HepG2 (cell line): ENCODE measurements around the gene HDGF. TPM values are rescaled to one million over a fixed set of nuclear protein-coding genes. Genes with fewer than 3 reads are reported as not detected.
A peak's percentile ranks its signal among the peaks of the same experiment; 100 is the strongest.

ENCODE experiments used
- ATF1 ChIP-seq: IDR thresholded peaks from 2 replicates; pipeline ENCODE4 v1.6.1; 2016; ENCODE audit warnings: mild to moderate bottlenecking, control low read depth
- CEBPB ChIP-seq: IDR thresholded peaks from 2 replicates; pipeline ENCODE4 v1.6.1; 2011; ENCODE audit warnings: low read depth, low read length, improper control_type of control experiment, borderline replicate concordance
- CREM ChIP-seq, 2 experiments: sonication (generic) in 1 of 2; formaldehyde crosslinking in 1 of 2; IDR thresholded peaks; 2 replicates each; pipeline versions ENCODE4 v1.4.0 to v1.6.1; 2016 to 2020; ENCODE audit warnings: antibody characterized with exemption in 1 of 2, mild to moderate bottlenecking in 1 of 2, missing genetic modification reagents in 1 of 2
- ELF1 ChIP-seq: sonication (generic); formaldehyde crosslinking; IDR thresholded peaks from 2 replicates; pipeline ENCODE4 v1.4.0; 2020; ENCODE audit warnings: missing genetic modification reagents
- ESRRA ChIP-seq: sonication (generic); formaldehyde crosslinking; IDR thresholded peaks from 2 replicates; pipeline ENCODE4 v1.5.1; 2020; ENCODE audit warnings: mild to moderate bottlenecking, low read depth, missing genetic modification reagents
- FOXJ3 ChIP-seq: sonication (generic); formaldehyde crosslinking; IDR thresholded peaks from 2 replicates; pipeline ENCODE4 v1.4.0; 2020; ENCODE audit warnings: missing genetic modification reagents, mild to moderate bottlenecking, borderline replicate concordance
- MED1 ChIP-seq: sonication (generic); formaldehyde crosslinking; IDR thresholded peaks from 2 replicates; pipeline ENCODE4 v1.4.0; 2020; ENCODE audit warnings: missing genetic modification reagents
- NCOR1 ChIP-seq: fragments of 200-600 bp; sonication (generic); IDR thresholded peaks from 2 replicates; pipeline ENCODE4 v1.7.0; 2017; ENCODE audit warnings: antibody characterized with exemption, low read length, borderline replicate concordance
- PPARG ChIP-seq: conservative IDR thresholded peaks from 2 replicates; pipeline ENCODE4 v1.6.1; 2016; ENCODE audit warnings: missing biosample characterization, missing genetic modification reagents
- RCOR2 ChIP-seq: IDR thresholded peaks from 2 replicates; pipeline ENCODE4 v1.6.1; 2016; ENCODE audit warnings: missing biosample characterization, missing genetic modification reagents
- RFX1 ChIP-seq: fragments of 450-650 bp; IDR thresholded peaks from 2 replicates; pipeline ENCODE4 v1.6.1; 2017
- SUZ12 ChIP-seq: fragments of 150-350 bp; IDR thresholded peaks from 2 replicates; pipeline ENCODE4 v1.6.1; 2014; ENCODE audit warnings: low read depth, low read length
- ZBTB38 ChIP-seq: sonication (generic); formaldehyde crosslinking; IDR thresholded peaks from 2 replicates; pipeline ENCODE4 v1.5.1; 2020; ENCODE audit warnings: mild to moderate bottlenecking, missing genetic modification reagents
- ZNF230 ChIP-seq: sonication (generic); formaldehyde crosslinking; IDR thresholded peaks from 2 replicates; pipeline ENCODE4 v1.4.0; 2020; ENCODE audit warnings: mild to moderate bottlenecking, missing genetic modification reagents
- polyA plus RNA-seq, 8 experiments: library from polyadenylated mRNA; depleted of rRNA in 3 of 8; stranded (reverse) in 7 of 8; unstranded in 1 of 8; fragments of >200 nt; fragmentation: Illumina TruSeq in 4 of 8; extraction: Trizol in 4 of 8; gene quantifications; 2 replicates each; pipeline versions ENCODE4 v1.2.1 to v1.2.3, GENCODE V29; 2011 to 2016; ENCODE audit warnings: low read depth in 4 of 8, missing spikeins in 1 of 8, mixed read lengths in 1 of 8; ENCODE audit not compliant: insufficient read depth in 1 of 8
- total RNA-seq, 5 experiments: library from RNA; depleted of rRNA; stranded (reverse); fragments of >200 nt; fragmentation: Illumina TruSeq; extraction: Trizol; gene quantifications; 2 replicates each; pipeline ENCODE4 v1.2.3, GENCODE V29; 2016; ENCODE audit warnings: low read depth in 1 of 5
- TF ChIP-seq, protein P1 (sequence below): sonication (generic); formaldehyde crosslinking; IDR thresholded peaks from 2 replicates; pipeline ENCODE4 v1.5.1; 2020; ENCODE audit warnings: mild to moderate bottlenecking, missing genetic modification reagents, borderline replicate concordance
- TF ChIP-seq, protein P2 (sequence below): sonication (generic); formaldehyde crosslinking; IDR thresholded peaks from 2 replicates; pipeline ENCODE4 v1.8.0; 2023; ENCODE audit warnings: mild to moderate bottlenecking, missing genetic modification reagents
- TF ChIP-seq, protein P3 (sequence below): sonication (generic); formaldehyde crosslinking; IDR thresholded peaks from 2 replicates; pipeline ENCODE4 v1.4.0; 2020; ENCODE audit warnings: low read depth, missing genetic modification reagents
- TF ChIP-seq, protein P4 (sequence below): sonication (generic); formaldehyde crosslinking; IDR thresholded peaks from 2 replicates; pipeline ENCODE4 v1.5.0; 2020; ENCODE audit warnings: missing genetic modification reagents

Gene HDGF
- total and polyA plus RNA-seq, 2 of the 13 experiments (the other 11 are each of a cell fraction or from before 2014, with no cell fraction given), result 156 to 196 TPM

DNA sequence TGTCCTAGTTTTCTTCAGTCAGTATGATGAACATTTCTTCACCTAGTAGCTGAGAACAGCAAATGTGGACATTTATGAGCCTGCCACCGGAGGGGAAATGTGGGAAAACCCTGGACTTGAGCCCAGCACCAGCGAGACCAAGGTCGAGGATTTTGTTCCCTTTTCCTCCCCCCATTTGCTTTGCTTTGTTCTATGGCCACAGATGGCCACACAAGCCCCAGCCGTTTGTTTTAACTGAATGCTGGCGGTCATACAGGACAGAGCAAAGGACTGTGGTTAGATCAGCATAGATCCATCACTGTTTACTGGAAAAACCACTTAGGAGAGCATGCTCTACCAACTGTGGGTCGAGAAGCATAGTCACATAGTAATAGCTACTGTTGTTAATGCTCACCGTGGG is 44.3 kb upstream of the HDGF start (continued):
- TF ChIP-seq CEBPB (no peak), ZNF230 (CRISPR knock-in tag) (no peak; the same call in 1 of the 2 replicates), ATF1 (CRISPR knock-in tag) (no peak), ESRRA (CRISPR knock-in tag) (peak; percentile 77; the same call in 1 of the 2 replicates), ELF1 (0 out of 2 replicates have a peak, but pooled peaks have one; percentile 9), SUZ12 (no peak), ZBTB38 (CRISPR knock-in tag) (peak; percentile 17; the same call in 1 of the 2 replicates), RFX1 (no peak), FOXJ3 (CRISPR knock-in tag) (peak; percentile 46; the same call in 1 of the 2 replicates), MED1 (CRISPR knock-in tag) (peak; percentile 49; the same call in 1 of the 2 replicates), CREM (IDR thresholded peaks at IDR 0.05) (peak; percentile 57; the same call in 1 of the 2 replicates), CREM (CRISPR knock-in tag; IDR thresholded peaks at IDR 0.05) (no peak), NCOR1 (peak; percentile 34; the same call in 1 of the 2 replicates), PPARG (0 out of 2 replicates have a peak, but pooled peaks have one; percentile 32), RCOR2 (CRISPR knock-in tag) (0 out of 2 replicates have a peak, but pooled peaks have one; percentile 17)
- TF ChIP-seq, protein P1, sequence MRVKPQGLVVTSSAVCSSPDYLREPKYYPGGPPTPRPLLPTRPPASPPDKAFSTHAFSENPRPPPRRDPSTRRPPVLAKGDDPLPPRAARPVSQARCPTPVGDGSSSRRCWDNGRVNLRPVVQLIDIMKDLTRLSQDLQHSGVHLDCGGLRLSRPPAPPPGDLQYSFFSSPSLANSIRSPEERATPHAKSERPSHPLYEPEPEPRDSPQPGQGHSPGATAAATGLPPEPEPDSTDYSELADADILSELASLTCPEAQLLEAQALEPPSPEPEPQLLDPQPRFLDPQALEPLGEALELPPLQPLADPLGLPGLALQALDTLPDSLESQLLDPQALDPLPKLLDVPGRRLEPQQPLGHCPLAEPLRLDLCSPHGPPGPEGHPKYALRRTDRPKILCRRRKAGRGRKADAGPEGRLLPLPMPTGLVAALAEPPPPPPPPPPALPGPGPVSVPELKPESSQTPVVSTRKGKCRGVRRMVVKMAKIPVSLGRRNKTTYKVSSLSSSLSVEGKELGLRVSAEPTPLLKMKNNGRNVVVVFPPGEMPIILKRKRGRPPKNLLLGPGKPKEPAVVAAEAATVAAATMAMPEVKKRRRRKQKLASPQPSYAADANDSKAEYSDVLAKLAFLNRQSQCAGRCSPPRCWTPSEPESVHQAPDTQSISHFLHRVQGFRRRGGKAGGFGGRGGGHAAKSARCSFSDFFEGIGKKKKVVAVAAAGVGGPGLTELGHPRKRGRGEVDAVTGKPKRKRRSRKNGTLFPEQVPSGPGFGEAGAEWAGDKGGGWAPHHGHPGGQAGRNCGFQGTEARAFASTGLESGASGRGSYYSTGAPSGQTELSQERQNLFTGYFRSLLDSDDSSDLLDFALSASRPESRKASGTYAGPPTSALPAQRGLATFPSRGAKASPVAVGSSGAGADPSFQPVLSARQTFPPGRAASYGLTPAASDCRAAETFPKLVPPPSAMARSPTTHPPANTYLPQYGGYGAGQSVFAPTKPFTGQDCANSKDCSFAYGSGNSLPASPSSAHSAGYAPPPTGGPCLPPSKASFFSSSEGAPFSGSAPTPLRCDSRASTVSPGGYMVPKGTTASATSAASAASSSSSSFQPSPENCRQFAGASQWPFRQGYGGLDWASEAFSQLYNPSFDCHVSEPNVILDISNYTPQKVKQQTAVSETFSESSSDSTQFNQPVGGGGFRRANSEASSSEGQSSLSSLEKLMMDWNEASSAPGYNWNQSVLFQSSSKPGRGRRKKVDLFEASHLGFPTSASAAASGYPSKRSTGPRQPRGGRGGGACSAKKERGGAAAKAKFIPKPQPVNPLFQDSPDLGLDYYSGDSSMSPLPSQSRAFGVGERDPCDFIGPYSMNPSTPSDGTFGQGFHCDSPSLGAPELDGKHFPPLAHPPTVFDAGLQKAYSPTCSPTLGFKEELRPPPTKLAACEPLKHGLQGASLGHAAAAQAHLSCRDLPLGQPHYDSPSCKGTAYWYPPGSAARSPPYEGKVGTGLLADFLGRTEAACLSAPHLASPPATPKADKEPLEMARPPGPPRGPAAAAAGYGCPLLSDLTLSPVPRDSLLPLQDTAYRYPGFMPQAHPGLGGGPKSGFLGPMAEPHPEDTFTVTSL (CRISPR knock-in tag), result peak; percentile 52; the same call in 1 of the 2 replicates
- TF ChIP-seq, protein P2, sequence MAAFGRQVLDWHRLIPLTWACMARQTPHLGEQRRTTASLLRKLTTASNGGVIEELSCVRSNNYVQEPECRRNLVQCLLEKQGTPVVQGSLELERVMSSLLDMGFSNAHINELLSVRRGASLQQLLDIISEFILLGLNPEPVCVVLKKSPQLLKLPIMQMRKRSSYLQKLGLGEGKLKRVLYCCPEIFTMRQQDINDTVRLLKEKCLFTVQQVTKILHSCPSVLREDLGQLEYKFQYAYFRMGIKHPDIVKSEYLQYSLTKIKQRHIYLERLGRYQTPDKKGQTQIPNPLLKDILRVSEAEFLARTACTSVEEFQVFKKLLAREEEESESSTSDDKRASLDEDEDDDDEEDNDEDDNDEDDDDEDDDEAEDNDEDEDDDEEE (CRISPR knock-in tag), result 0 out of 2 replicates have a peak, but pooled peaks have one; percentile 27
- TF ChIP-seq, protein P3, sequence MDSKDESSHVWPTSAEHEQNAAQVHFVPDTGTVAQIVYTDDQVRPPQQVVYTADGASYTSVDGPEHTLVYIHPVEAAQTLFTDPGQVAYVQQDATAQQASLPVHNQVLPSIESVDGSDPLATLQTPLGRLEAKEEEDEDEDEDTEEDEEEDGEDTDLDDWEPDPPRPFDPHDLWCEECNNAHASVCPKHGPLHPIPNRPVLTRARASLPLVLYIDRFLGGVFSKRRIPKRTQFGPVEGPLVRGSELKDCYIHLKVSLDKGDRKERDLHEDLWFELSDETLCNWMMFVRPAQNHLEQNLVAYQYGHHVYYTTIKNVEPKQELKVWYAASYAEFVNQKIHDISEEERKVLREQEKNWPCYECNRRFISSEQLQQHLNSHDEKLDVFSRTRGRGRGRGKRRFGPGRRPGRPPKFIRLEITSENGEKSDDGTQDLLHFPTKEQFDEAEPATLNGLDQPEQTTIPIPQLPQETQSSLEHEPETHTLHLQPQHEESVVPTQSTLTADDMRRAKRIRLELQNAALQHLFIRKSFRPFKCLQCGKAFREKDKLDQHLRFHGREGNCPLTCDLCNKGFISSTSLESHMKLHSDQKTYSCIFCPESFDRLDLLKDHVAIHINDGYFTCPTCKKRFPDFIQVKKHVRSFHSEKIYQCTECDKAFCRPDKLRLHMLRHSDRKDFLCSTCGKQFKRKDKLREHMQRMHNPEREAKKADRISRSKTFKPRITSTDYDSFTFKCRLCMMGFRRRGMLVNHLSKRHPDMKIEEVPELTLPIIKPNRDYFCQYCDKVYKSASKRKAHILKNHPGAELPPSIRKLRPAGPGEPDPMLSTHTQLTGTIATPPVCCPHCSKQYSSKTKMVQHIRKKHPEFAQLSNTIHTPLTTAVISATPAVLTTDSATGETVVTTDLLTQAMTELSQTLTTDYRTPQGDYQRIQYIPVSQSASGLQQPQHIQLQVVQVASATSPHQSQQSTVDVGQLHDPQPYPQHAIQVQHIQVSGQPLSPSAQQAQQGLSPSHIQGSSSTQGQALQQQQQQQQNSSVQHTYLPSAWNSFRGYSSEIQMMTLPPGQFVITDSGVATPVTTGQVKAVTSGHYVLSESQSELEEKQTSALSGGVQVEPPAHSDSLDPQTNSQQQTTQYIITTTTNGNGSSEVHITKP, result peak; percentile 55; the same call in 1 of the 2 replicates
- TF ChIP-seq, protein P4, sequence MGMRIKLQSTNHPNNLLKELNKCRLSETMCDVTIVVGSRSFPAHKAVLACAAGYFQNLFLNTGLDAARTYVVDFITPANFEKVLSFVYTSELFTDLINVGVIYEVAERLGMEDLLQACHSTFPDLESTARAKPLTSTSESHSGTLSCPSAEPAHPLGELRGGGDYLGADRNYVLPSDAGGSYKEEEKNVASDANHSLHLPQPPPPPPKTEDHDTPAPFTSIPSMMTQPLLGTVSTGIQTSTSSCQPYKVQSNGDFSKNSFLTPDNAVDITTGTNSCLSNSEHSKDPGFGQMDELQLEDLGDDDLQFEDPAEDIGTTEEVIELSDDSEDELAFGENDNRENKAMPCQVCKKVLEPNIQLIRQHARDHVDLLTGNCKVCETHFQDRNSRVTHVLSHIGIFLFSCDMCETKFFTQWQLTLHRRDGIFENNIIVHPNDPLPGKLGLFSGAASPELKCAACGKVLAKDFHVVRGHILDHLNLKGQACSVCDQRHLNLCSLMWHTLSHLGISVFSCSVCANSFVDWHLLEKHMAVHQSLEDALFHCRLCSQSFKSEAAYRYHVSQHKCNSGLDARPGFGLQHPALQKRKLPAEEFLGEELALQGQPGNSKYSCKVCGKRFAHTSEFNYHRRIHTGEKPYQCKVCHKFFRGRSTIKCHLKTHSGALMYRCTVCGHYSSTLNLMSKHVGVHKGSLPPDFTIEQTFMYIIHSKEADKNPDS (CRISPR knock-in tag), result no peak
